ENCODE results near the gene TMEM163. TPM values are rescaled to one million over a fixed set of nuclear protein-coding genes. Genes with fewer than 3 reads are reported as not detected.
A peak's percentile ranks its signal among the peaks of the same experiment; 100 is the strongest.

The TMEM163 gene
- total and polyA plus RNA-seq, 2 of the 13 experiments (the other 11 are each of a cell fraction or from before 2014, with no cell fraction given), result 0.05 TPM; not detected in 1

DNA sequence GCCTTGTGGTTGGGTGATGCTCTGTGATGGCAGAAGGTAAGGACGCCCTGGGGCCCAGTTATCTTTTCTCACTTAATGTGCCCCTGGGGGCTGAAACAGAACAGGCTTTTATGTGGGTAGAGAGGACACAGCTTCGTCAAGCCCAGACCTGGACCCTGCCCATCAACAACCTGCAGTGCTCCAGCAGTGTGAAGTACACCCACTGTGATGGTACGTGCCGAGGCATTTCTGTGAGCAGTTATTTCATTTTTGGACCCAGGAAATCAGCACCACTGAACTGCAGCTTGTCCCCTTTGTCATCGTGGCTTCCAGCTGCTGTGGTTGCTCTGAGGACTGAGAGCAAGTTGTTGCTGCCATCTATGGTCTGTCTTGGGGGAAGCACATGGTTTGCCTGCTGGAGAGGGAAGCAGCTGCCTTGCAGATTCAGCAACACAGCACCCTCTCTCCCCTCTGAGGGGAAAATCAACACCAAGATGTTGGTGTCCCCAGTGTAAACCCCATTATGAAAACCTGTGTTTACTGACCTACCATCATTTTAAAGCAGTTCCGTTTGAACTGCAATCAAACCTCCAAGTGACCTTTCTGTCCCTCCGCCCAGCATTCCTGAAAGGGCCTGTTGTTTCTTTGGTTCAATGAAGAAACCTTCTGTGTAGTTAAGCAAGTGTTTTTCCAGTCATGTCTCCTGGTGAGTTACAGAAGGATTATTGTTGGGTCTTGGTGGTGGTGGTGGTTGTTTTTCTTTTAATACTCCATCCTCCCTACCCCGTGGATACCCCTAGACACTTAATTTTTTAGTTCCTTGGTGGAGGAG lies 306.8 kb downstream of the TMEM163 start (continued):
- TF ChIP-seq, protein P1, sequence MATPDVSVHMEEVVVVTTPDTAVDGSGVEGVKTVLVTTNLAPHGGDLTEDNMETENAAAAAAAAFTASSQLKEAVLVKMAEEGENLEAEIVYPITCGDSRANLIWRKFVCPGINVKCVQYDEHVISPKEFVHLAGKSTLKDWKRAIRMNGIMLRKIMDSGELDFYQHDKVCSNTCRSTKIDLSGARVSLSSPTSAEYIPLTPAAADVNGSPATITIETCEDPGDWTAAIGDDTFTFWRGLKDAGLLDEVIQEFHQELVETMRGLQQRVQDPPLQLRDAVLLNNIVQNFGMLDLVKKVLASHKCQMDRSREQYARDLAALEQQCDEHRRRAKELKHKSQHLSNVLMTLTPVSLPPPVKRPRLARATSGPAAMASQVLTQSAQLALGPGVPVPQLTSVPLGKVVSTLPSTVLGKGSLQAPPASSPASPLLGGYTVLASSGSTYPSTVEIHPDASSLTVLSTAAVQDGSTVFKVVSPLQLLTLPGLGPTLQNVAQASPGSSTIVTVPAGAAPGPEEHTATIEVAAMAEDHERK (CRISPR knock-in tag; IDR thresholded peaks at IDR 0.05; ENCODE audit: low read depth), result no peak
- TF ChIP-seq RERE (CRISPR knock-in tag; IDR thresholded peaks at IDR 0.05; ENCODE audit: low read depth), result peak; percentile 86
- no peak for TF ChIP-seq ZBTB40 (IDR thresholded peaks at IDR 0.05)
- TF ChIP-seq ZBTB40 (CRISPR knock-in tag; IDR thresholded peaks at IDR 0.05), result no peak
- TF ChIP-seq, protein P2, sequence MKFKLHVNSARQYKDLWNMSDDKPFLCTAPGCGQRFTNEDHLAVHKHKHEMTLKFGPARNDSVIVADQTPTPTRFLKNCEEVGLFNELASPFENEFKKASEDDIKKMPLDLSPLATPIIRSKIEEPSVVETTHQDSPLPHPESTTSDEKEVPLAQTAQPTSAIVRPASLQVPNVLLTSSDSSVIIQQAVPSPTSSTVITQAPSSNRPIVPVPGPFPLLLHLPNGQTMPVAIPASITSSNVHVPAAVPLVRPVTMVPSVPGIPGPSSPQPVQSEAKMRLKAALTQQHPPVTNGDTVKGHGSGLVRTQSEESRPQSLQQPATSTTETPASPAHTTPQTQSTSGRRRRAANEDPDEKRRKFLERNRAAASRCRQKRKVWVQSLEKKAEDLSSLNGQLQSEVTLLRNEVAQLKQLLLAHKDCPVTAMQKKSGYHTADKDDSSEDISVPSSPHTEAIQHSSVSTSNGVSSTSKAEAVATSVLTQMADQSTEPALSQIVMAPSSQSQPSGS (CRISPR knock-in tag; IDR thresholded peaks at IDR 0.05), result peak; percentile 88; the same call in 1 of the 2 replicates
- TF ChIP-seq, protein P3, sequence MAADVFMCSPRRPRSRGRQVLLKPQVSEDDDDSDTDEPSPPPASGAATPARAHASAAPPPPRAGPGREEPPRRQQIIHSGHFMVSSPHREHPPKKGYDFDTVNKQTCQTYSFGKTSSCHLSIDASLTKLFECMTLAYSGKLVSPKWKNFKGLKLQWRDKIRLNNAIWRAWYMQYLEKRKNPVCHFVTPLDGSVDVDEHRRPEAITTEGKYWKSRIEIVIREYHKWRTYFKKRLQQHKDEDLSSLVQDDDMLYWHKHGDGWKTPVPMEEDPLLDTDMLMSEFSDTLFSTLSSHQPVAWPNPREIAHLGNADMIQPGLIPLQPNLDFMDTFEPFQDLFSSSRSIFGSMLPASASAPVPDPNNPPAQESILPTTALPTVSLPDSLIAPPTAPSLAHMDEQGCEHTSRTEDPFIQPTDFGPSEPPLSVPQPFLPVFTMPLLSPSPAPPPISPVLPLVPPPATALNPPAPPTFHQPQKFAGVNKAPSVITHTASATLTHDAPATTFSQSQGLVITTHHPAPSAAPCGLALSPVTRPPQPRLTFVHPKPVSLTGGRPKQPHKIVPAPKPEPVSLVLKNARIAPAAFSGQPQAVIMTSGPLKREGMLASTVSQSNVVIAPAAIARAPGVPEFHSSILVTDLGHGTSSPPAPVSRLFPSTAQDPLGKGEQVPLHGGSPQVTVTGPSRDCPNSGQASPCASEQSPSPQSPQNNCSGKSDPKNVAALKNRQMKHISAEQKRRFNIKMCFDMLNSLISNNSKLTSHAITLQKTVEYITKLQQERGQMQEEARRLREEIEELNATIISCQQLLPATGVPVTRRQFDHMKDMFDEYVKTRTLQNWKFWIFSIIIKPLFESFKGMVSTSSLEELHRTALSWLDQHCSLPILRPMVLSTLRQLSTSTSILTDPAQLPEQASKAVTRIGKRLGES (CRISPR knock-in tag; IDR thresholded peaks at IDR 0.05; ENCODE audit: borderline replicate concordance), result 0 out of 2 replicates have a peak, but pooled peaks have one; percentile 30

Data from HepG2 (cell line).